Activated naive CD8-positive, alpha-beta T cell (primary cell): ENCODE data around the gene FXYD6.

Source experiments
- H3K27ac Mint-ChIP-seq: one replicate; pipeline ENCODE4 v1.8.0; 2021; ENCODE audit warnings: mixed read lengths
- H3K27me3 Mint-ChIP-seq: one replicate; pipeline ENCODE4 v1.8.0; 2021; ENCODE audit warnings: mixed read lengths
- H3K36me3 Mint-ChIP-seq: one replicate; pipeline ENCODE4 v1.8.0; 2021; ENCODE audit warnings: mixed read lengths
- H3K4me1 Mint-ChIP-seq: one replicate; pipeline ENCODE4 v1.8.0; 2021; ENCODE audit warnings: low read depth, mixed read lengths
- H3K4me3 Mint-ChIP-seq: one replicate; pipeline ENCODE4 v1.8.0; 2021; ENCODE audit warnings: mild to moderate bottlenecking, mixed read lengths
- H3K9me3 Mint-ChIP-seq: one replicate; pipeline ENCODE4 v1.8.0; 2021; ENCODE audit warnings: low read depth, mixed read lengths

FXYD6 gene

DNA sequence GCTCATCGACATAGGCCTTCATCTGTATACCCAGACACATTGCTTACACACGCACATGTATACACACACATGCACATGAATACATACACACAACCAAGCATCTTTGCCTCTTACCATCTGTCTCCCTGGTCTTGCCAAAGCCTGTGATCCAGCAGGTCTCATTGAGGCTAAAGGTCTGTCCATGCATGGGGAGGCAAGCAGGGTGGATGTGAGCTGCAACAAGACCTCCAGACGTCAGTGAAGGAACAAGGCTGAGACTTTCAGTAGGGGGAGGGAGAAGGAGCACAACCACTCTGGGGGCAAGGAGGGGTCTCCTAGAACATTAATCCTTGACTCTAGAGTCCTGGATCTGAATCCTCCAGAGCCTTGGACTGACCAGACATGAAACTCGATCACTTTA is 29.1 kb upstream of the FXYD6 start:
- H3K27me3 Mint-ChIP-seq: no peaks in the 10 kb centered on the region
- H3K4me3 Mint-ChIP-seq: no peak overlapping the region
- no peak overlapping the region for H3K27ac Mint-ChIP-seq
- peaks cover 9% of the 10 kb centered on the region for H3K4me1 Mint-ChIP-seq
- H3K36me3 Mint-ChIP-seq: no peaks in the 10 kb centered on the region
- no peaks in the 10 kb centered on the region for H3K9me3 Mint-ChIP-seq

DNA sequence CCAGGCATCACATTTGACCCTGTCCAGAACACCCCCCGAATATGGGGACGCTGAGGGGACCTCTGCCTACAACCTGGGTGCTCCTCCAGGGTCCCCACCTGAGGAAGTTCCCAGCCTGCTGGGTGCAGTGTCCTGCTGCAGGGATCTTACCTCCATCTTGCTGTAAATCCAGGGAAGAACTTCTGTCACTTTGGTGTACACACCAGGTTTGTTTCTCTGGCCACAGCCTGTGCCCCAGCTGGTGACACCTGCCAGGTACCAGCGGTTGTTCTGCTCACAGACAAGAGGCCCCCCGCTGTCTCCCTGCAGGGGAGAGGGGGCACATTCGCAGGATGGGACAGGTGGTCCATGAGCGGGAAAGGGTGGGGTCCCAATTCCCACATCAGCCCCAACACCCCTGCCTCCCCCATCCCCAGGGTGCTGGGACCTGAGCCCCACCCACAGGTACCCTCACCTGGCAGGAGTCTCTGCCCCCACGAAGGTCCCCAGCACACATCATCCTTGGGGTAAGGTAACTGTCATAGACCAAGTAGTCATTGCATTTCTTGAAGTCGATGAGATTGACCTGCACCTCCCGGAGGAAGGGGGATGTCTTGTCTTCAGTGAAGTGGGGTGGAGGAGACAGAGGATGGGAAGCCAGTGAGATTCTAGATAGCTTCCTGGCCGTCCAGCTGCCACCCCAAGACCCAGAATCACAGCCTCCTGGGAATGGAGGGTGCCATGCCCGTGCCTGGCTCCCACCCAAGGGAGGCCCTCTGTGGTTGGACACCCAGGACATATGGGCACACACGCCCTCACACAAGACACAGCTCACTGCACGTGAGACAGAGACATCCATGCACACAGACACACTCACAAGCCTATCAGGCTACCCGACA is 27.3 kb upstream of the FXYD6 start:
- Mint-ChIP-seq H3K4me3 (no peak overlapping the region), H3K4me1 (peaks cover 11% of the 10 kb centered on the region), H3K27me3 (no peaks in the 10 kb centered on the region), H3K9me3 (no peaks in the 10 kb centered on the region), H3K36me3 (peaks cover 3% of the 10 kb centered on the region), H3K27ac (no peak overlapping the region)

DNA sequence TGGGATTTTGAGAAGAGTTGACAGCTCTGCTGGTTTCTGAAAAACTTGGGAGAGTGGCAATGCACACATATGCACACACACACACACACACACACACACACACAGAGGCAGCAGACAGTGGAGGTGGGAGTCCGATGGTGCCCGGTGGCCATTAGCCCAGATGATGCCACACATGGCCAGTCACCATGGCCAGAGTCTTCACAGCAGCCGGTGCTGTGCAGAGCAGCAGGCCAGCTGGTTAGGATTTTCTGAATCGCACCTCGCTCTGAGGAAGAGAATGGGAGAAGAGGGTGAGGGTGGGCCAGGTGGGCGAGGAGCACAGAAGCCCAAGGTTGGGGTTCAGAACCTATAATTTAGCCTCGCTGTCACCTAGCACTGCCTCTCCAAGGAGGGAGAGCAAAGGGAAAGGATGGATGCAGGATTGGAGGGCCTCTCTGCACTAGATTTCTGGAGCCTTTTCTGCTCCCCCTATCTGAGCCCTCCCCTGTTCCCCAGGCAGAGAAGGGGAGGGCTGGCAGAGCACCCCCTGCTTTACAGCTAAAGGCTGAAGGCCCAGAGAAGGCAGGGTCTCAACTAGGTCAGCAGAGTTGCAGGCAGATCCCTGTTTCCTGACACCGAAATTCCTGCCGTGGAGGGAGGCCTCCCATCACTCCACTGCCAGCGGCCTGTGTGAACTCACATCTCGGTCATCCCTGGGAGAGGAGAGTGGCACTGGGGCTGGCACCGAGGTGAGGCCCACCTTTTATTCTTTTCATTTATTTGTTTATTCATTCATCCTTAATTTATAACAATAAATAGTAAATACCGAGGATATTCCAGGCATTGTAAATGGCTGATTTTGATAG is 25.8 kb upstream of the FXYD6 start:
- Mint-ChIP-seq H3K9me3 (no peaks in the 10 kb centered on the region), H3K36me3 (peaks cover 3% of the 10 kb centered on the region), H3K4me1 (peaks cover 3% of the 10 kb centered on the region), H3K27ac (no peak overlapping the region), H3K4me3 (no peak overlapping the region), H3K27me3 (no peaks in the 10 kb centered on the region)

DNA sequence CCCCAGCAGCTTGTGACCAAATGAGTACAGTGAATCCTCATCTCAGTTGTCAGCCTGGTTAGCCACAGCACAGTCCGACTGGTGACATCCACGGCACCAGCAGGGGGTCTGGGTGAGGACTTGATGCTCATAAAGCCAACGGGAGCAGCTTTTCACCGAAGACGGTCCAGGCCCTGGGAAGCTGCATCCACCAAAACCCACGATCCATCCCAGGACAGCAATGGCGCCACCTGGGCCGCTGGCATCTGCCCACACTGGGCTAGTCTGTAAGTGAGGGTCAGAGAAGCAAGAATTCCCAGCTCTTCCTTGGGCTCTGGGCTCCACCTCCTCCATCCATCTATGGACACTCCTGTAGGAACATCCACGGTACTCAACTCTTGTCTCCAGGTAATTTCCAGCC is 25.1 kb upstream of the FXYD6 start:
- H3K27me3 Mint-ChIP-seq: no peaks in the 10 kb centered on the region
- H3K36me3 Mint-ChIP-seq: peaks cover 3% of the 10 kb centered on the region
- no peak overlapping the region for H3K27ac Mint-ChIP-seq
- no peaks in the 10 kb centered on the region for H3K9me3 Mint-ChIP-seq
- H3K4me3 Mint-ChIP-seq: no peak overlapping the region
- peaks cover 2% of the 10 kb centered on the region for H3K4me1 Mint-ChIP-seq

DNA sequence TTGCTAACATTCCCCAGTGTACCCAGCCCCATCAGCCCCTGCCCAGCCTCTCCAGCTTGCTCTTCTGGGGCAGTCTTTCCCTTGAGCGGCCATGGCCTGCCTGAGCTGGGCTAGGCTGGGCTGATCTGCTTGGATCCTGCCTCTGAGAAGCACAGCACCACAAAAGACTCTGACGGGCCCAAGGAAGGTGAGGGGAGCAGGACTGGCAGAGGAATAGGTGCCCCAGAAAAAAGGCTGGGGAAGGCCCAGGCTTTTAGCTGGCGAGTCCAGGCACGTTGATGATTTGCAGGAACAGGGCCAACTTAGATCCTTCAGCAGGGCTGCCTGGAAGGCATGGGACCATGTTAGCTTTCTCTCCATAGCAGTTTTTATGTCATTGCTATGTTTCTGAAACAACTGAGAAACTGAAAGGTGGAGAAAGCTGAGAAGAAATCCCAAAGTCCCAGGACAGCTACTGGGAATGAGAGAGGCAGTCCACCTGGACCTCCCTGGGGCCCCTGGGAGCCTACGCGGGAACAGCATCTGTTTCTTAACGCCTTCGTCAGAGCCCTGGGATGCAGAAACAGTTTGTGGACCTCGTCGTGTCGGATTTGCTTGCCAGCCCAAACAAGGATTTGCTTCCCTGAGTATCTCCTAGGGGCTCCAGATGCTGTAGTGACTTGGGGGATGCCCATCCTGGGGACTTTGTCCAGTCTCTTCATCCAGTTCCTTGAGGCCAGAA is 24.4 kb upstream of the FXYD6 start:
- Mint-ChIP-seq H3K36me3 (peaks cover 3% of the 10 kb centered on the region), H3K27me3 (no peaks in the 10 kb centered on the region), H3K27ac (no peak overlapping the region), H3K9me3 (no peaks in the 10 kb centered on the region), H3K4me1 (peaks cover 2% of the 10 kb centered on the region), H3K4me3 (no peak overlapping the region)

DNA sequence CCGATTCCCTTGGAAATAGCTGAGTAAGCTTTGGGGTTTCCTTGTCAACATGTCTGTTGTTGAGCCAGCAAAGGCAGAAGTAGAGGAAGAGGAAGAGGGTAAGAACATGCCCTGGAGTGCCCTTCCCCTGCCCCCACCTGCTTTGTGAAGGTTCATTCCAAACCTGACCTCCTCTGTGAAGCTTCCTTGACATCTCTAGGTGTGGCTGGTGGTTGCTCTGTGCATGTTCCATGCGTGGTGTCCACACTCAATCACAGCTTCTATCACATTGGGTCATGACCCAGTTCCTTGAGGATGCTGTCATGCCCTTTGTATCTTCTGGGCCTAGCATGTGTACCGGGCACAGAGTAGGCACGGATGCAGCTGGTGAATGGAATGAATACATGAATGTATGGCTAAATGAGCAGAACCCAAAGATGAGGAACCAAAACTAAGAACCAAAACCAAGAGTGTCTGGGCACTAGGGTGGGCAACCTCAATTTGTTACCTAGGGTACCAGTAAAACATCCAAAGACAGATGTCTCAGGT is 23.7 kb upstream of the FXYD6 start:
- no peak overlapping the region for H3K27ac Mint-ChIP-seq
- H3K9me3 Mint-ChIP-seq: no peaks in the 10 kb centered on the region

DNA sequence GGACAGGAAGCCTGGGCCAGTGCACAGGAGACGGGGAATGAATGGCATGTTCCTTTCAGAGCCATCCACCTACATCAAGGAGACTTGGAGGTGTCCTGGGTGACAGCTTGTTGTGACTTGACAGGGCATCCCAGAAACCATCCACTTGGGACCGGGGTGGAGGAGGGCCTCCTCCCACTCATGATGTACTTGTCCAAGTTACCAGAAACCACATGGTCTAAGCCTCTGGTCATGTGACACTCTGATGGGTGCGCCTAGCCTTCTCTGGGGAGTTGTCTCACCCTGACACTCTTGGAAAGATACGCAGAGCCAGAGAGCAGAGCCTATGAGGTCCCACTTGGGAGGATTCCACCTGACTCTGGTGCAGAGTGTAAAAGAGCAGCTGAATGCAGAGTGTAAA is 21.6 kb upstream of the FXYD6 start:
- H3K27ac Mint-ChIP-seq: no peak overlapping the region

More for the DNA sequence above, 23.7 kb upstream of the FXYD6 start:
- H3K27me3 Mint-ChIP-seq: no peaks in the 10 kb centered on the region
- H3K4me1 Mint-ChIP-seq: peaks cover 2% of the 10 kb centered on the region
- no peak overlapping the region for H3K4me3 Mint-ChIP-seq
- H3K36me3 Mint-ChIP-seq: peaks cover 3% of the 10 kb centered on the region

DNA sequence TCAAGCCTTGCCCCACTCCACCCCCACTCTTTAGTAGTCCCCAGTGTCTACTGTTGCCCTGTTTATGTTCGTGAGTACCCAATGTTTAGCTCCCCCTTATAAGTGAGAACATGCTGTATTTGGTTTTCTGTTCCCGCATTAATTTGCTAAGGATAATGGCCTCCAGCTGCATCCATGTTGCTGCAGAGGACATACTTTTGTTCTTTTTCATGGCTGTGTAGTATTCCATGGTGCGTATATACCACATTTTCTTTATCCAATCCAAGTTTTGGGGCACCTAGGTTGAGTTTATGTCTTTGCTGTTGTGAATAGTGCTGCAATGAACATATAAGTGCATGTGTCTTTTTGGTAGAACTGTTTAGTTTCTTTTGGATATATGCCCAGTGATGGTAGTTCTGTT is 16.2 kb upstream of the FXYD6 start:
- Mint-ChIP-seq H3K4me1 (no peaks in the 10 kb centered on the region), H3K27me3 (no peaks in the 10 kb centered on the region), H3K27ac (no peak overlapping the region), H3K4me3 (no peak overlapping the region), H3K36me3 (peaks cover 9% of the 10 kb centered on the region), H3K9me3 (peaks cover 20% of the 10 kb centered on the region)

More for the DNA sequence above, 21.6 kb upstream of the FXYD6 start:
- Mint-ChIP-seq H3K36me3 (peaks cover 3% of the 10 kb centered on the region), H3K4me3 (no peak overlapping the region), H3K27me3 (no peaks in the 10 kb centered on the region), H3K9me3 (peaks cover 7% of the 10 kb centered on the region), H3K4me1 (peaks cover 2% of the 10 kb centered on the region)

DNA sequence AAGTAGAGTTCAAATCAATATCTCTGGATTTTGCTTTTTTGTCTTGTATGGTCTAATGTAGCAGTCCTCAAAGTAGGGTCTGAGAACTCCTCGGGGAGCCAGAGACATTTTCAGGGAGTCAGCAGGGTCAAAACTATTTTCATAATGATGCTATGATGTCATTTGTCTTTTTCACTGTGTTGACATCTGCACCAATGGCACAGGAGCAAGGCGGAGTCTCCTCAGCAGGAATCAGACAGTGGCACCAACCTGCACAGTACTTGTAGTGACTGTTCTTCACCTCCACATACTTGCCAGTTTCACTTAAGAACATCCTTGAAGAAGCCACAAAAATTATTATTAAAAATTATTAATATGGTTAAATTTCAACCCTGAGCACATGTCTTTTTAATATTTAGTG is 14.9 kb upstream of the FXYD6 start:
- H3K27me3 Mint-ChIP-seq: no peaks in the 10 kb centered on the region
- peaks cover 20% of the 10 kb centered on the region for H3K9me3 Mint-ChIP-seq
- peaks cover 9% of the 10 kb centered on the region for H3K36me3 Mint-ChIP-seq
- no peak overlapping the region for H3K4me3 Mint-ChIP-seq
- no peak overlapping the region for H3K27ac Mint-ChIP-seq
- H3K4me1 Mint-ChIP-seq: no peaks in the 10 kb centered on the region

DNA sequence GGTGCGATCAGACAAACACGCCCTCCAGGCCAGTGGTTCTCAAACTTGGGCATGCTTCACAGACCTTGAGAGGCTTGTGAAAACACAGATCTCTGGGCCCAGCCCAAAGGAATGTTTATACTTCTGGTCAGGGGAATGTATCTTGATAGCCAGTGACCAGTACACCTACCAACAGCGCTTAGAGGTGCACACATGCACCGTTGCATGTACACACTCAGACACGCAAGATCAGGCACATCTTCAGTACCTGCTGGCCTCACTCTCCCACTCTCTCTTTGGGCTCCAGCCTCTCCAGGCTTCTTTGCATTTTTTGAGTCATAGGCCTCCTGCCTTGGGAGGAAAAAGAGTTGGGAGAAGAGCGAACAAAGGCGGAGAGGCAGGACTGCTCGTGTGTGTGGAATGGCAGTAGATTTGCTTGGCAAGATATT is 11.7 kb upstream of the FXYD6 start:
- H3K4me3 Mint-ChIP-seq: no peak overlapping the region
- no peaks in the 10 kb centered on the region for H3K4me1 Mint-ChIP-seq
- no peak overlapping the region for H3K27ac Mint-ChIP-seq
- peaks cover 9% of the 10 kb centered on the region for H3K36me3 Mint-ChIP-seq
- H3K9me3 Mint-ChIP-seq: peaks cover 14% of the 10 kb centered on the region
- H3K27me3 Mint-ChIP-seq: no peaks in the 10 kb centered on the region

DNA sequence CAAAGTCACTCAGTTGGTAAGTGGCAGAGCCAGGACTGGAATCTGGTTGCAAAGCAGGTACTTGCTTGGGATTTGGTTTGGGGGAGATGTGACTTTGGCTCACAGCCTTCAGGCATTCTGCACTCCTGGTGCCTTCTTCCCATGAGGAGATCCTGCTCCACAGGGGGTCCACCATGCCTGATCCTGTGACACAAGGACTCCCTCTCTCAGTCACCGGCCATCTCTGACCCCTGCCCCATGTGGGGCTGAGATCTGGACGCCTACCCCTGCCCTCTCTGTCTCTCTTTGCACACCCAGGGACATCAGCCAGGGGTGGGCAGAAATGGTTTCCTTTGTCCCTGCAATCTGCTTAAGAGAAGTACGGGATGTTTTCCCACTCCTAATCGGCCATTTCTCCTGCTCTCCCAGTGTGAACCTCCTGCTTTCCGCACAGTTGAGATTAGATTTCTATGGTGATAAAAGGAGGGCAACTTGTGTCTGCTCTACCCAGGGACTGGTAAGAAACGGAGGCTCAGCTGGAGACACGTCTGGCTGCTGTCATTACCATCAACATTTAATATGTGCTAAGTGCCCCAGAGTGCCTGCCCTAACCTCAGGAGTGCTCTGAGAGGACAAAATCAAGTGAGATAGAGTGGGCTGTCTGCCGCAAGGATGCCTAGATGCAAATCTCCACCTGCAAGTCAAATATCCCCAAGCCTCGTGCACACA is 11.1 kb upstream of the FXYD6 start:
- no peaks in the 10 kb centered on the region for H3K27me3 Mint-ChIP-seq

DNA sequence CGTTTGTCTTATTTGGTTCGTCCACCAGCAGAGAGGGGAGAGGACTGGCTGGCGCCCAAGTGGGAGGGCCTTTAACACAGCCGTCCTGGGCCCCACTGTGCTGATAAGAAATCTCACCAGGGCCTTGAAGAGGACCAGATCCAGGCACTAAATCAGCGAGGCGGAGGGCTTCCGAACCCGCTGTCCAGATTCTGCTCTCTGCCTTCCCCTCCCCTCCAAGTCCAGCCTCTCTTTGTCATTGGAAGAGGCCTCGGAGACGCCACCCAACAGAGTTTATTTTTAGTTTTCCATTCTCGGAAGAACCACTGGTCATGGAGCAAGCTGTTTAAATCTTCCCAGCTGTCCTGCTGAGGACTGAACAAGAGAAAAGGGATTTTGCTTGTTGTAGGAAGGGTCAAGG is 9.3 kb upstream of the FXYD6 start:
- H3K27me3 Mint-ChIP-seq: no peaks in the 10 kb centered on the region

More for the DNA sequence above, 11.1 kb upstream of the FXYD6 start:
- Mint-ChIP-seq H3K36me3 (peaks cover 9% of the 10 kb centered on the region), H3K9me3 (peaks cover 9% of the 10 kb centered on the region), H3K4me3 (no peak overlapping the region), H3K27ac (no peak overlapping the region), H3K4me1 (no peaks in the 10 kb centered on the region)

DNA sequence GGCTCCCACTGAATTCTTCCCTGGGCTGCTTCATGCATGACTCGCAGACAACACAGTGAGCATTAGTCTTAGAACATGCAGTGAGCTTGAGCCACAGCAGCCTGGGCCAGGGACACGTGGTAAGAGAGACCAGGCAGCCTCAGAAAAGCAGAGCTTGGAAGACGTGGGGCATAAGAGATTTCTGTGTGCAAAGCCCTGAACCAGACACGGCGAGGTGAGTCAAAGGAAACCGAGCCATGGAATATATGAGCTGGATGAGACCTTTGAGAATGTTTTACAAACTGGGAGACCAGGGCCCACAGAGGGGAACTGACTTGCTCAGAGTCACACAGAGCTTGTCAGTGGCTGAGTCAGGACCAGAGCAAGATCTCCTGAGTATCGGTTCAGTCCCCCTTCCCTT is 8.5 kb upstream of the FXYD6 start:
- no peaks in the 10 kb centered on the region for H3K27me3 Mint-ChIP-seq

More for the DNA sequence above, 9.3 kb upstream of the FXYD6 start:
- Mint-ChIP-seq H3K36me3 (peaks cover 5% of the 10 kb centered on the region), H3K4me3 (no peak overlapping the region), H3K27ac (no peak overlapping the region), H3K4me1 (no peaks in the 10 kb centered on the region), H3K9me3 (peaks cover 5% of the 10 kb centered on the region)

DNA sequence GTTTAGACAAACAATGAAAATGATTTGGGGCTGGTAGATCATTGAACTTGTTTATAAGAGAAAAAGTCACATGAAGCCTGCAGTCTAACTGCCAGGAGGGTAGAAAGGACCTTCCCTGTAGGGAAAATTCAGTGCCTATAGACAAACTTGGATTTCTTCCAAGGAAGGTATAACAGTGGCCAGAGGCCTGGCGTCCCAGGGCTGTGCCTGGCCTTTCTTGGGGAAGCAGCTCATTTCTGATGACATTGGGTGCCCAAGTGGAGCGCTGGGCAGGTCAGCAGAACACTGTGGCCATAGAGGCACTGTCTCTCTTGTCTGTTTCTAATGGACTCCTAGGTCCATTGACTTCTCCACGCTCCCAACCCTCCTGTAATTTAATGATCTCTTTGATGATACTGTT is 6.6 kb upstream of the FXYD6 start:
- peaks cover 4% of the 10 kb centered on the region for H3K27me3 Mint-ChIP-seq

More for the DNA sequence above, 8.5 kb upstream of the FXYD6 start:
- H3K4me3 Mint-ChIP-seq: no peak overlapping the region
- no peak overlapping the region for H3K27ac Mint-ChIP-seq
- no peaks in the 10 kb centered on the region for H3K4me1 Mint-ChIP-seq
- peaks cover 3% of the 10 kb centered on the region for H3K36me3 Mint-ChIP-seq
- H3K9me3 Mint-ChIP-seq: peaks cover 3% of the 10 kb centered on the region

More for the DNA sequence above, 6.6 kb upstream of the FXYD6 start:
- Mint-ChIP-seq H3K36me3 (no peaks in the 10 kb centered on the region), H3K27ac (no peak overlapping the region), H3K4me1 (no peaks in the 10 kb centered on the region), H3K4me3 (no peak overlapping the region), H3K9me3 (no peaks in the 10 kb centered on the region)
